GM12891 (cell line): ENCODE data around the gene RASGRF1.

Experiments
- DNase-seq: peaks from one replicate; pipeline ENCODE4 v3.0.0; 2011; ENCODE audit warnings: low spot score; ENCODE audit not compliant: insufficient read length
- FAIRE-seq: peaks from 2 replicates; lab custom pipeline; 2011; peaks lifted over from hg19 to GRCh38; lab: Jason Lieb, UNC
- PAX5 ChIP-seq: IDR thresholded peaks from 2 replicates; pipeline ENCODE4 v1.6.1; 2011; ENCODE audit warnings: low read length, moderate library complexity, mild to moderate bottlenecking; ENCODE audit not compliant: insufficient read depth, severe bottlenecking
- POLR2A ChIP-seq: IDR thresholded peaks from 2 replicates; pipeline ENCODE4 v1.6.1; 2011; ENCODE audit warnings: low read depth, low read length, control low read depth
- POLR2AphosphoS5 ChIP-seq: IDR thresholded peaks from 2 replicates; pipeline ENCODE4 v1.6.1; 2011; ENCODE audit warnings: low read depth, low read length, control low read depth
- POU2F2 ChIP-seq: IDR thresholded peaks from 2 replicates; pipeline ENCODE4 v1.6.1; 2011; ENCODE audit warnings: low read depth, mild to moderate bottlenecking, control low read depth, low read length, moderate library complexity
- SPI1 ChIP-seq: IDR thresholded peaks from 2 replicates; pipeline ENCODE4 v1.6.1; 2011; ENCODE audit warnings: low read depth, low read length, control low read depth
- TAF1 ChIP-seq: IDR thresholded peaks from 2 replicates; pipeline ENCODE4 v1.6.1; 2011; ENCODE audit warnings: low read depth, low read length, control low read depth

Gene RASGRF1

GRCh38 chr15:79018960-79019359, 71.6 kb downstream of the RASGRF1 start:
- no peak for DNase-seq
- FAIRE-seq, result peak; percentile 67
- TF ChIP-seq SPI1 (no peak), POLR2A (no peak), PAX5 (no peak), POU2F2 (no peak), POLR2AphosphoS5 (no peak), TAF1 (no peak)

GRCh38 chr15:79017953-79018352, 72.6 kb downstream of the RASGRF1 start:
- 0 out of 2 replicates have a peak, but pooled peaks have one; percentile 16 for TF ChIP-seq SPI1
- TF ChIP-seq PAX5, result no peak
- TF ChIP-seq POLR2A, result no peak
- DNase-seq, result no peak
- peak; percentile 68 for FAIRE-seq

- TF ChIP-seq POLR2A (no peak), POU2F2 (no peak), PAX5 (no peak), SPI1 (no peak), TAF1 (no peak), POLR2AphosphoS5 (no peak)
- FAIRE-seq (peak; percentile 60), DNase-seq (no peak)
Measured at GRCh38 chr15:79016527-79017170, 73.9 kb downstream of the RASGRF1 start.

- DNase-seq, result no peak
- TF ChIP-seq POU2F2 (0 out of 2 replicates have a peak, but pooled peaks have one; percentile 33), SPI1 (no peak)
- FAIRE-seq, result peak; percentile 79
Measured at GRCh38 chr15:79015416-79015815, 75.2 kb downstream of the RASGRF1 start.

- FAIRE-seq (no peak), DNase-seq (no peak)
- TF ChIP-seq PAX5 (no peak), POU2F2 (no peak), POLR2A (no peak), SPI1 (no peak), TAF1 (no peak), POLR2AphosphoS5 (no peak)
Measured at GRCh38 chr15:79010278-79010677, 80.3 kb downstream of the RASGRF1 start.

GRCh38 chr15:79009379-79009778, 81.2 kb downstream of the RASGRF1 start:
- DNase-seq (no peak), FAIRE-seq (no peak)
- peak; percentile 52; the same call in 1 of the 2 replicates for TF ChIP-seq SPI1
- no peak for TF ChIP-seq PAX5

- no peak for FAIRE-seq
- TF ChIP-seq SPI1 (no peak), POLR2A (no peak), PAX5 (no peak), TAF1 (no peak), POLR2AphosphoS5 (no peak), POU2F2 (no peak)
Measured at GRCh38 chr15:79008659-79009058, 81.9 kb downstream of the RASGRF1 start.

GRCh38 chr15:79007066-79007465, 83.5 kb downstream of the RASGRF1 start:
- no peak for DNase-seq
- TF ChIP-seq POLR2A, result no peak
- no peak for FAIRE-seq

More at GRCh38 chr15:79008659-79009058, 81.9 kb downstream of the RASGRF1 start:
- DNase-seq, result no peak

GRCh38 chr15:79006071-79006470, 84.5 kb downstream of the RASGRF1 start:
- no peak for TF ChIP-seq POU2F2
- no peak for TF ChIP-seq PAX5
- TF ChIP-seq SPI1, result no peak
- TF ChIP-seq POLR2A, result no peak
- DNase-seq (no peak), FAIRE-seq (no peak)

GRCh38 chr15:79004336-79004735, 86.2 kb downstream of the RASGRF1 start:
- DNase-seq, result peak; percentile 72
- no peak for TF ChIP-seq PAX5
- TF ChIP-seq TAF1, result no peak
- peak; percentile 84 for TF ChIP-seq SPI1
- TF ChIP-seq POLR2A, result no peak
- TF ChIP-seq POU2F2, result peak; percentile 99
- FAIRE-seq, result peak; percentile 94

- FAIRE-seq (peak; percentile 20), DNase-seq (no peak)
- TF ChIP-seq POLR2AphosphoS5, result no peak
- TF ChIP-seq TAF1, result no peak
- TF ChIP-seq POU2F2, result no peak
- TF ChIP-seq SPI1, result no peak
- no peak for TF ChIP-seq POLR2A
- TF ChIP-seq PAX5, result no peak
Measured at GRCh38 chr15:79003896-79004295, 86.7 kb downstream of the RASGRF1 start.
